NCI-H187 (cell line): ENCODE results near the gene ANTXR2.

Experiments used
- DNase-seq, 2 experiments: peaks; one replicate each; lab custom pipeline; 2025; lab: John Stamatoyannopoulos, UW

The ANTXR2 gene

GRCh38 chr4:80092088-80092487 lies 19.1 kb upstream of the ANTXR2 start:
- no peak for DNase-seq

DNA sequence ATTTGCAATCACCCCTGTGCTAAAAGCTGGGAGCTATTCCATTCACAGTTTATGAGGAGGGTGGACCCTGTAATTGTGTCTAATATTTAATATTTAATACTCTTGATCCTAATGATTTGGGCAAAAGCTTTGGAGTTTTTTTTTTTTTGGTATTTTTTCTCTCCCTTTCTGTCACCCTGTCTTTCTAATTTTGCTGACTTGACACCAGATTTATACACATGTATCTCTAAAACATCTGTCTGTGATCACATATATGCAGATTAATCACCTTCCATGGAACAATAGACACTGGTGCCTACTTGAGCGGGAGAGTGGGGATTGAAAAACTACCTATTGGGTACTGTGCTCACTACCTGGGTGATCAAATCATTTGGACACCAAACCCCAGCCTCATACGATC lies 18.7 kb upstream of the ANTXR2 start:
- DNase-seq: no peak

DNA sequence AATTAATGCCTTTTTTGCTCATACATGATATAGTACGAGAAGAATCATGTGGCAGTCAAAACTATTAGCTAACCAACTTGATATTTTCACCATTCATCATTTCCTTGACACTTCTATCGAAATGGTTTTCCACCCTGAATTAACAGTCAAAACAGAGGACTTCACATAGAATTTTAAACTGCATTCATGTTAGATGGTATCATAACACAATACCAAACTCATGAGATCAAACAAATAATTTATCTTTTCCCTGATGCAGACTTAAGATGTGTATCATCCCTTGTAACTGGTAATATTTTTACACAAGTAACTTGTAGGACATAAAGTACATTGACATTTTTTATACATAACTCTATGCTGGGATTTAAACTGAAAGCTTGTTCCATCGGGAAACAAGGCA lies 18.2 kb upstream of the ANTXR2 start:
- no peak for DNase-seq

DNA sequence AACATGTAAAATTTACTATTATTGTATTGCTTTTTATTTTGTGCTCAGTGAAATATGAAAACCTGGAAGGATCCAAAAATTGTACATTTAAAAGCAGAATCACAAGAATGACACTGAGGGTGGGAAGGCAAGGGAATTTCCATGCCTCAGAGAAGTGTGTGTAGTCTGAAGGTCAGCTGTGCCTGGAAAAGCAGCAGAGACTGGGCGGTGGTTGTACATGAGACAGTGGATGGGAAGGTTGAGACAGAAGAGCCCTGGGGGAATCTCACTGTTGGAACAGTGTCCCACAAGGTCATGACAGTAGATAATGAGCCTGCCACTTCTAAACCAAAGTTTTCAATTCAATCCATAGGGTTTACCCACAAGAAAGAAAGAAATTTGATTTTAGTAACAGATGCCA lies 17.1 kb upstream of the ANTXR2 start:
- DNase-seq: no peak

DNA sequence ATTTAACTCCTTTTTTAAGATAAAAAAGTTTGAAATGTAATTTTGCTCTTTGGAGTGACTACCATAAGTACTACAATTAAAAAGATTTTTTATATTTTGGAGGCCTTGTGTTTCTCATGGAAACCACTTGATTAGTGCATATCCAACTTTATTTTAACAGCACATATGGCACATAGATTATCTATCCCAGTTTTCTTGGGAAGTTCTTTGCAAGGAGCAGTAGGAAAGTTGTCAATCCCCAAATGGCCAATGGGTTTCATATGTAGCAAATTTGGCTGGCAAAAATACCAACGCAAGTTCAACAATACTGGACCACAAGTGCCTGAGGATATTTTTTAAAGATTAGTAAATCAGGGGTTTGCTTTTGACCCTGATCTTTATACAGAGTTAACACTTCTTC lies 15.4 kb upstream of the ANTXR2 start:
- no peak for DNase-seq

GRCh38 chr4:80086296-80086695 lies 13.3 kb upstream of the ANTXR2 start:
- DNase-seq: no peak

DNA sequence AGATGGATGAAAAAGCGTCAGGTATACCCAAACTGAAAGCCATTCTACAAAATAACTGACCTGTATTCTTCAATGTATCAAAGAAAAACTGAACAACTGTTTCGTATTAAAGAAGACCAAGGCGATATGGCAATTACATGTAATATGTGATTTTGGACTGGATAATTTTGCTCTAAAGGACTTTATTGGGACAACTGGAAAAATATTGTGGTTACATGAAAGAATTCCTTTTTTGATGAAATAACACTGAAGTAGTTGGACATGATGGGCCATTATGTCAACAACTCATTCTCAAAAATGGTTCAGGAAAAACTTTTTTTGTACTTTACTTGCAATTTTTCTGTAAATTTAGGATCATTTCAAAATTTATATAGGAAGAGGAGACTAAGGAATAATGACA lies 12.1 kb upstream of the ANTXR2 start:
- DNase-seq: no peak

DNA sequence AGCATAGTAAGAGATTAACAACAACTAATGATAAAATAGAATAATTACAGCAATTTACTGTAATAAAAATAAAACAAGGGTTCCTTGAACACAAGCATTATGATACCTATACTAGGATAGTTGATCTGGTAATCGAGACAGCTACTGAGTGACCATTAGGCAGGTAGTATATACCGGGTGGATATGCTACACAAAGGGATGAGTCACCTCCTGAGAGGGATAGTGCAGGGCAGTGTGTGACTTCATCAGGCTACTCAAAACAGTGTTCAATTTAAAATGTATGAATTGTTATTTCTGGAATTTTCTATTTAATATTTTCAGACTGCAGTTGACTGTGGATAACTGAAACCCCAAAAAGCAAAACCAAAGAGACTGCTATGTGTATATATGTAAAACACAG lies 9.7 kb upstream of the ANTXR2 start:
- DNase-seq: no peak

DNA sequence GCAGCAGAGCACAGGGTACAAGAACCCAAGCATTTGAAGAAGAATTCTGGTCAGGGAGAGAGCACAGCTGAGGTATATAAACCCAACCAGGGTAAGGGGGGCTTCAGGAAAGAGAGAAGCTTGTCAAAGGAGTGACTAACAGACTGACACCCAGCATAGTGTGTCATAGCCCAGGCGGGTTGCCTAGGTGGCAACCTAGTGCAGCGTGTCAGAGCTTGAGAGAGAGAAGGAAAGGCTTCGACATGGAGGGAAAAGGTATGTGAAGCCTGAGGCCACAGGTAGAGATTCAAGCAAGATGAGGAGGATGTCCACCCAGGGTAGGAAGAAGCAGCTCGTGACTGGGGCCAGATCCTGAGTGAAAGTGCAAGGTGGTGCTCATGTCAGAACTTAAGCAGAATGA lies 8.5 kb upstream of the ANTXR2 start:
- DNase-seq: no peak

DNA sequence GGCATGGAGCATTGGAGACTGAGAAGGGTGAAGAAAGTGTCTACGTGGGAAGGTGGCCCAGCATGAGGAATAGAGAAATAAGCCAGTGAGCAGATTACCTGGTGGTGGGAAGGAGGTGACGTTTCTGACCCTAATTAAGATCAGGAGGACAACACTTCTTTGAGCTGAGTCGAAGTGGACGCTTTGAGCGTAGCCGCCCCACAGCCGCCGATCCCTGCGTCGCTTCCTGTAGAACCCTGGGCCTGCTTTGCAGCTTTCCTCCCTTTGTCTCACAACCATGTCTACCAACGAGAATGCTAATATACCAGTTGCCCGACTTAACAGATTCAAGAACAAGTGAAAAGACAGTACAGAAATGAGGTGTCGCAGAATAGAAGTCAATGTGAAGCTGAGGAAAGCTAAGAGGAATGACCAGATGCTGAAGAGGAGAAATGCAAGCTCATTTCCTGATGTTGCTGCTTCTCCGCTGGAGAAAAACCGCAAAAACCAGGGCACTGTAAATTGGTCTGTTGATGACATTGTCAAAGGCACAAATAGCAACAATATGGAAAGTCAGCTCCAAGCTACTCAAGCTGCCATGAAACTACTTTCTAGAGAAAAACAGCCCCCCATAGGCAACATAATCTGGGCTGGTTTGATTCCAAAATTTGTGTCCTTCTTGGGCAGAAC lies 6.4 kb upstream of the ANTXR2 start:
- no peak for DNase-seq

GRCh38 chr4:80078346-80079092 lies 5.5 kb upstream of the ANTXR2 start:
- DNase-seq: no peak

- DNase-seq: no peak
Observed at GRCh38 chr4:80077639-80078038, 4.6 kb upstream of the ANTXR2 start.

DNA sequence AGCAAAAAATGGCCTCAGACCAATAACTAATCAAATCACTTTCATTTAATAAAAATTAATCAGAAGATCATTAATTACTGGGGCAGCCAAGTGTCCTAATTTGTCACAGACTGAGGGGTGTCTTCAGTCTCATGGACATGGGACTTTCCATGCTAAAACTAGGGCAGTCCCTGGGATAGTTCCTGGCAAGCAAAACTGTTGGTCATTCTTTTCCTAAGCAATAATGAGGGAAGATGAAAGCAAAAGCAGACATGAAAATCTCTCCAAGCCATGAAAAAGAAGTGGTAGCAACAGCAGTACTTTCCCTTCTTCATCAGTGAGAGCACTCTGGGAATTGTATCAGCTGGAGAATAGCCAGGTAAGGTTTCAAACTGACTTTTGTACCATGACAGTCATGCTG lies 3.7 kb upstream of the ANTXR2 start:
- DNase-seq: no peak

DNA sequence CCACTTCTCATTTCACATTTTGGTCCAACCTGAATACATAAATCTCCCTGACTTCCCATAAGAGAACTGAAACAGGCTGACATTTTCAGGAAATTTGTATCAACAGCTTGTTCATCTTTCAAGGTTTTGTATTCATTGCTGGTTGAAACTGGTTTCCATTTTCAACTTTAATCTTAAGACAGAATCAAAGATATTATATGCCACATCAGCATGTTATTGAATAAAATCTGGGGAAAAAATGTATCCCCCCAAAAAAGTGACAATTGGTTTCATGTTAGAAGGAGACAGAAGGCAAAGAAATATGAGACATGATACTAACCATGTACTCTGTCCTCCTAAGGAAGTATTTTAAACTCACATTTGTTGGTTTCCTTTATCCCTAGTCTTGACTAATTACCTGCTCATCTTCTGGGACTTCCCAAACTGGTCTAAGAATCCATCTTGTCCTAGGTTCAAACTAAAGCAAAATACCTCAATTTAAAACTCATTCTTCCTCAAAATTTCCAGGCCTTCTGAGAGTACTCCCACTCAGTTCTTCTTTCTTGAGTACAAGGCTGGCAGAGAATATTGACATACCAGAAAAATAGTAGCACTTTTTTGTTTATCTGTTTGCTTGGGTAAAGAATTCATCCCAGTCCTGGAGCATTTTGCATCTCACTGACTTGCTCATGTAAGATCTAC lies 3.1 kb upstream of the ANTXR2 start:
- DNase-seq: no peak

- DNase-seq: no peak
Observed at GRCh38 chr4:80074651-80075050, 1.6 kb upstream of the ANTXR2 start.

- no peak for DNase-seq
Observed at GRCh38 chr4:80074069-80074468, 1.0 kb upstream of the ANTXR2 start.

- no peak for DNase-seq
Observed at GRCh38 chr4:80073473-80074008, 512 bp upstream of the ANTXR2 start.

DNA sequence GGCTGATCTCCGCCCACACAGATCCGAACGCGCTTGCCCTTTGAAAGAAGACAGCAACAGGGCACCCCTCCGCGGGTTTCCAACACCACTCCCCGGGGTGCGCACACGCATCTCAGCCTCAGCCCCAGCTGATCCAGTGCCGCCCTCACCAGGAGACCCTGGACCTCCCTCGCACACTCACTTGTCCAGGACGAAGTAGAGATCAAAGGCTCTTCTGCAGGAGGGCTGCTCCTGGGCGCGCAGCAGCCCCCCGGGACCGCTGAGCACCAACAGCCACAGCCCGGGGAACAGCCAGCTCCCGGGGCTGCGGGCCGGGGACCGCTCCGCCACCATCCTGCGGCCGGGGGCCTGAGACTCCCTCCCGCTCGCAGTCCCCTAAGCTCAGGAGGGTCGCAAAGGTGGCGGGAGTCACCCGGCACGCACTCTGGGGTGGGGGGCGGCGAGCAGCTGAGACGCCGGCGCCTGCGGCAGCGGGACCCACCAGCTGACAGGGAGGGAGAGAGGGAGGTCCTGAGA lies 743 bp downstream of the ANTXR2 start:
- no peak for DNase-seq

GRCh38 chr4:80071604-80072227 lies 1.3 kb downstream of the ANTXR2 start:
- DNase-seq: no peak

GRCh38 chr4:80070880-80071603 lies 2.0 kb downstream of the ANTXR2 start:
- no peak for DNase-seq

DNA sequence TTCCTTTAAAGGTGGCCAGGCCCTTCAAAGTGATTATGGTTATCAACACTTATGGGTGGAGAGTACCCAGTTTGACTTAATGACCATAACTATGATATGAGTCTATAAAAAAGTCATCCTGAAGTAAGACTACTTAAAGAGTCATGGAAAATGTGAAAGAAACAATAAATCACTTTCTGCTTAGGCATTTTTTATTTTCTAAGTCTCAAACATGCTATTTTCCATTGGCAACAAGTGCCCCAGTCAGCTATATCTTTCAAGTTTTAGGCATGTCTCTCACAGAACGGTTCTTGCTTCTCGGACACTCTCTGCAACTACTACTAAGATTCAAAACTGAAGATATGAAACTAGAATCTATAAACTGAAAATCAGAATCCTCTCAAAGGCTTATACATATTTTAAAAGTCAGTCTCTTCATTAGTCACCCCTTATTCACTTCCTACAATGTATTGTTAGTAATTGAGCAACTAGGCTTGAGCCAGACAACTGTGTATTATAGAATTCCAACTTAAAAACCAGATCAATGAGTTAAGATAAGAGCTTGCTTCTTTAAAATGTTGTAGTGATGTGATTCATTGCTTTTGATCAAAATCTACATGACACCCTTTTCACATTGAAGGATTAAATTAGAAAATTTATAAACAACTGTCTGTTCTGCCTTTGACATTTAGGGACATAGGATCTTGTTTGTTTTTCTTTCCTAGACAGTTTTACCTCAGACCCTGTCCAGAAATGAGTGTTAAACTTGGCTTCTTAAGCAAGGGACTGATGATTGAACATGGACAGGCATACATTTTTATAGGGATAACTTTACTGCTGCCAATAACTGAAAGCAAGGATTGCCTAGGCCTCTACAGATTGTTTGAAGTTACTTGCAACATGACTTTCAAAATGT lies 2.9 kb downstream of the ANTXR2 start:
- DNase-seq: no peak
